Stomach (tissue), 4 donors: ENCODE data around the gene DPYSL3.

Source experiments
- POLR2A ChIP-seq, 4 donors: fragments of 450-650 bp; IDR thresholded peaks; one replicate each; pipeline ENCODE4 v1.6.1; 2016; ENCODE audit warnings: antibody characterized with exemption in 4 of 4, control low read depth in 2 of 4, mild to moderate bottlenecking in 1 of 4, moderate library complexity in 1 of 4
- POLR2AphosphoS5 ChIP-seq, 3 donors: sonication (generic); formaldehyde crosslinking; IDR thresholded peaks; one replicate each; pipeline ENCODE4 v1.6.1; 2016; ENCODE audit warnings: antibody characterized with exemption in 3 of 3
- TF ChIP-seq, protein P1 (sequence below), 7 experiments: fragments of 450-650 bp in 4 of 7; fragments of 200-600 bp in 3 of 7; sonication (generic) in 3 of 7; IDR thresholded peaks; one replicate each; pipeline ENCODE4 v1.5.1; 2016 to 2019; ENCODE audit warnings: antibody characterized with exemption in 7 of 7, control low read depth in 2 of 7, mild to moderate bottlenecking in 1 of 7

DNA sequence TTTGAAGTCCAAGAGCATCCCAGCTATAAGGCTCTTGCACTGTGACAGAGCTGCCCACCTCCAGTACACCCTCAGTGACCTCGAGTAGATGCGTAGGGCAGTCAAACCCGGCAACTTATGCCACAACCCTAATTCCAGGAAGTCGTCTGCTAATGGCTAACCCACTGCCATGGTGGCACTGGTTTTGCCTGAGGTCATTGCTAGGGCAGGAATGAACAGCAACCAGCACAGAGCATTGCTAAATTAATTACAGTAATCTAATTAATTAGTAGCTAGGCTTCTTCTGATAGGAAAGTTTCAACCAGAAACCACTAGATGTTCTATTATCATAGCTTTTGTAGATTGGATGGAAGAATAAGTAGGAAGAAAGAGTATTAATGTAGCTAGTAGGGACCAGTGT is 122.8 kb downstream of the DPYSL3 start:
- TF ChIP-seq, protein P1, sequence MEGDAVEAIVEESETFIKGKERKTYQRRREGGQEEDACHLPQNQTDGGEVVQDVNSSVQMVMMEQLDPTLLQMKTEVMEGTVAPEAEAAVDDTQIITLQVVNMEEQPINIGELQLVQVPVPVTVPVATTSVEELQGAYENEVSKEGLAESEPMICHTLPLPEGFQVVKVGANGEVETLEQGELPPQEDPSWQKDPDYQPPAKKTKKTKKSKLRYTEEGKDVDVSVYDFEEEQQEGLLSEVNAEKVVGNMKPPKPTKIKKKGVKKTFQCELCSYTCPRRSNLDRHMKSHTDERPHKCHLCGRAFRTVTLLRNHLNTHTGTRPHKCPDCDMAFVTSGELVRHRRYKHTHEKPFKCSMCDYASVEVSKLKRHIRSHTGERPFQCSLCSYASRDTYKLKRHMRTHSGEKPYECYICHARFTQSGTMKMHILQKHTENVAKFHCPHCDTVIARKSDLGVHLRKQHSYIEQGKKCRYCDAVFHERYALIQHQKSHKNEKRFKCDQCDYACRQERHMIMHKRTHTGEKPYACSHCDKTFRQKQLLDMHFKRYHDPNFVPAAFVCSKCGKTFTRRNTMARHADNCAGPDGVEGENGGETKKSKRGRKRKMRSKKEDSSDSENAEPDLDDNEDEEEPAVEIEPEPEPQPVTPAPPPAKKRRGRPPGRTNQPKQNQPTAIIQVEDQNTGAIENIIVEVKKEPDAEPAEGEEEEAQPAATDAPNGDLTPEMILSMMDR (IDR thresholded peaks at IDR 0.05) = no peak
- TF ChIP-seq POLR2A (IDR thresholded peaks at IDR 0.05) (no peak), POLR2AphosphoS5 (IDR thresholded peaks at IDR 0.05) (no peak)
